ENCODE results near the gene FAAH. TPM values are rescaled to one million over a fixed set of nuclear protein-coding genes. Genes with fewer than 3 reads are reported as not detected.

FAAH gene
- total and polyA plus RNA-seq, 2 of the 13 experiments (the other 11 are each of a cell fraction or from before 2014, with no cell fraction given), result 5.4 to 11.0 TPM

DNA sequence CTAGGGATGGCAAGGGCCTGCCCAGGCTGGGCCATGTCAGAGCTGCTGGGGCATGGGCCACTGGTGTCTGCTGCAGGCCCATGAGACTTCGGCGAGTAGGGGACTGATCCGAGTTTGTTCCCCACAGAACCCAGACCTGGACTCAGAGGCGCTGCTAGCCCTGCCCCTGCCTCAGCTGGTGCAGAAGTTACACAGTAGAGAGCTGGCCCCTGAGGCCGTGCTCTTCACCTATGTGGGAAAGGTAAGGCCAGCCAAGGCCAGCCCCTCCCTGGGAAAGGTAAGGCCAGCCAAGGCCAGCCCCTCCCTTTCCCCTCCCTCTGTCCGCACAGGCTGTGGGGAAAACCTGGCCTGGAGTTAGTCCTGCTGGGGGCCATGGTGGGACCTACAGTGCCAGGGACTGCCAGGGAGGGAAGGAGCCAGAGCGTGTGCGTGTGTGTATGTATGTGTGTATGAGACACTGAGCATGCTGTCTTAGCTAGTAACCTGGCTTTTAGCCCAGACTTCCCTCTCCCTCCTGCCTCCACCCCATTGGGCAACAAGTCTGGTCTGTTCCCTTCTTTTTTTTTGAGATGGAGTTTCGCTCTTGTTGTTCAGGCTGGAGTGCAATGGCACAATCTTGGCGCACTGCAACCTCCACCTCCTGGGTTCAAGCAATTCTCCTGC is 8.0 kb downstream of the FAAH start (continued):
- TF ChIP-seq ZNF230 (CRISPR knock-in tag; IDR thresholded peaks at IDR 0.05) (0 out of 2 replicates have a peak, but pooled peaks have one; percentile 32), PRDM15 (CRISPR knock-in tag; IDR thresholded peaks at IDR 0.05) (peak; percentile 100), ELF1 (CRISPR knock-in tag; IDR thresholded peaks at IDR 0.05) (peak; percentile 60), CCAR2 (optimal IDR thresholded peaks at IDR 0.05; ENCODE audit: low read depth, low read length) (no peak), ZNF496 (CRISPR knock-in tag; IDR thresholded peaks at IDR 0.05; ENCODE audit: insufficient replicate concordance) (no peak), ATRX (CRISPR knock-in tag; IDR thresholded peaks at IDR 0.05; ENCODE audit: borderline replicate concordance) (no peak), UBTF (CRISPR knock-in tag; IDR thresholded peaks at IDR 0.05) (0 out of 2 replicates have a peak, but pooled peaks have one; percentile 31), SOX5 (CRISPR knock-in tag; IDR thresholded peaks at IDR 0.05; ENCODE audit: borderline replicate concordance) (peak; percentile 26; the same call in 1 of the 2 replicates), ZNF335 (CRISPR knock-in tag; IDR thresholded peaks at IDR 0.05) (no peak), ZNF749 (CRISPR knock-in tag; IDR thresholded peaks at IDR 0.05; ENCODE audit: borderline replicate concordance) (no peak), SOX6 (IDR thresholded peaks at IDR 0.05) (no peak), SOX6 (CRISPR knock-in tag; IDR thresholded peaks at IDR 0.05) (0 out of 2 replicates have a peak, but pooled peaks have one; percentile 18), TARDBP (CRISPR knock-in tag; IDR thresholded peaks at IDR 0.05) (peak; percentile 63; the same call in 1 of the 2 replicates), ZFP62 (CRISPR knock-in tag; IDR thresholded peaks at IDR 0.05) (no peak), HNRNPL (IDR thresholded peaks at IDR 0.05; ENCODE audit: low read depth, low read length) (0 out of 2 replicates have a peak, but pooled peaks have one; percentile 44), ZMYM4 (CRISPR knock-in tag; IDR thresholded peaks at IDR 0.05) (peak; percentile 77; the same call in 1 of the 2 replicates), FOXP4 (CRISPR knock-in tag; IDR thresholded peaks at IDR 0.05) (no peak)
- TF ChIP-seq, protein P1, sequence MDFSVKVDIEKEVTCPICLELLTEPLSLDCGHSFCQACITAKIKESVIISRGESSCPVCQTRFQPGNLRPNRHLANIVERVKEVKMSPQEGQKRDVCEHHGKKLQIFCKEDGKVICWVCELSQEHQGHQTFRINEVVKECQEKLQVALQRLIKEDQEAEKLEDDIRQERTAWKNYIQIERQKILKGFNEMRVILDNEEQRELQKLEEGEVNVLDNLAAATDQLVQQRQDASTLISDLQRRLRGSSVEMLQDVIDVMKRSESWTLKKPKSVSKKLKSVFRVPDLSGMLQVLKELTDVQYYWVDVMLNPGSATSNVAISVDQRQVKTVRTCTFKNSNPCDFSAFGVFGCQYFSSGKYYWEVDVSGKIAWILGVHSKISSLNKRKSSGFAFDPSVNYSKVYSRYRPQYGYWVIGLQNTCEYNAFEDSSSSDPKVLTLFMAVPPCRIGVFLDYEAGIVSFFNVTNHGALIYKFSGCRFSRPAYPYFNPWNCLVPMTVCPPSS (IDR thresholded peaks at IDR 0.05), result no peak
- TF ChIP-seq, protein P2, sequence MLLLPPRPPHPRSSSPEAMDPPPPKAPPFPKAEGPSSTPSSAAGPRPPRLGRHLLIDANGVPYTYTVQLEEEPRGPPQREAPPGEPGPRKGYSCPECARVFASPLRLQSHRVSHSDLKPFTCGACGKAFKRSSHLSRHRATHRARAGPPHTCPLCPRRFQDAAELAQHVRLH (CRISPR knock-in tag; IDR thresholded peaks at IDR 0.05; ENCODE audit: borderline replicate concordance, low read depth), result peak; percentile 67; the same call in 1 of the 2 replicates
